ENCODE data around the gene MPEG1.
A peak's percentile ranks its signal among the peaks of the same experiment; 100 is the strongest.

The MPEG1 gene

GRCh38 chr11:59224351-59224928, 11.7 kb upstream of the MPEG1 start:
- H3K9me3 ChIP-seq (ENCODE audit: control insufficient read depth, low read length), result no peaks in the 10 kb centered on the region
- H3K4me2 ChIP-seq (ENCODE audit: low read length), result no peak overlapping the region
- TF ChIP-seq CTCF (IDR thresholded peaks at IDR 0.05), result no peak
- H2AFZ ChIP-seq, result no peak overlapping the region
- H3K27me3 ChIP-seq (ENCODE audit: control insufficient read depth, insufficient read depth, low read length), result no peaks in the 10 kb centered on the region
- H3K79me2 ChIP-seq, result no peaks in the 10 kb centered on the region
- H3K4me3 ChIP-seq (ENCODE audit: low read depth, low read length), result no peak overlapping the region
- H3K9ac ChIP-seq, result no peak overlapping the region
- H3K27ac ChIP-seq, result peak overlapping the region; percentile 19
- H3K4me1 ChIP-seq, result no peaks in the 10 kb centered on the region
- no peaks in the 10 kb centered on the region for H3K36me3 ChIP-seq (ENCODE audit: control insufficient read depth, insufficient read depth, low read length)

- Histone ChIP-seq H3K4me3 (ENCODE audit: low read depth, low read length) (no peak overlapping the region), H3K27me3 (ENCODE audit: control insufficient read depth, insufficient read depth, low read length) (no peaks in the 10 kb centered on the region), H3K4me2 (ENCODE audit: low read length) (no peak overlapping the region), H3K79me2 (no peaks in the 10 kb centered on the region), H3K4me1 (no peaks in the 10 kb centered on the region), H3K36me3 (ENCODE audit: control insufficient read depth, insufficient read depth, low read length) (no peaks in the 10 kb centered on the region), H3K9ac (no peak overlapping the region), H3K9me3 (ENCODE audit: control insufficient read depth, low read length) (no peaks in the 10 kb centered on the region), H3K27ac (no peak overlapping the region), H2AFZ (no peak overlapping the region)
- TF ChIP-seq CTCF (IDR thresholded peaks at IDR 0.05), result no peak
Observed at GRCh38 chr11:59223611-59224010, 10.9 kb upstream of the MPEG1 start.

- Histone ChIP-seq H3K9ac (no peak overlapping the region), H3K79me2 (no peaks in the 10 kb centered on the region), H3K4me2 (ENCODE audit: low read length) (no peak overlapping the region), H3K27ac (no peak overlapping the region), H3K4me3 (ENCODE audit: low read depth, low read length) (no peak overlapping the region), H3K27me3 (ENCODE audit: control insufficient read depth, insufficient read depth, low read length) (no peaks in the 10 kb centered on the region), H3K36me3 (ENCODE audit: control insufficient read depth, insufficient read depth, low read length) (no peaks in the 10 kb centered on the region), H2AFZ (no peak overlapping the region), H3K4me1 (no peaks in the 10 kb centered on the region), H3K9me3 (ENCODE audit: control insufficient read depth, low read length) (no peaks in the 10 kb centered on the region)
- no peak for TF ChIP-seq CTCF (IDR thresholded peaks at IDR 0.05)
Observed at GRCh38 chr11:59223177-59223576, 10.4 kb upstream of the MPEG1 start.

- no peaks in the 10 kb centered on the region for H3K27me3 ChIP-seq (ENCODE audit: control insufficient read depth, insufficient read depth, low read length)
Observed at GRCh38 chr11:59222464-59223060, 9.8 kb upstream of the MPEG1 start.

More at GRCh38 chr11:59222464-59223060, 9.8 kb upstream of the MPEG1 start:
- no peaks in the 10 kb centered on the region for H3K9me3 ChIP-seq (ENCODE audit: control insufficient read depth, low read length)
- no peak overlapping the region for H3K27ac ChIP-seq
- no peaks in the 10 kb centered on the region for H3K36me3 ChIP-seq (ENCODE audit: control insufficient read depth, insufficient read depth, low read length)
- no peak overlapping the region for H3K4me2 ChIP-seq (ENCODE audit: low read length)
- no peak overlapping the region for H3K9ac ChIP-seq
- no peaks in the 10 kb centered on the region for H3K79me2 ChIP-seq
- TF ChIP-seq CTCF (IDR thresholded peaks at IDR 0.05), result no peak
- H3K4me3 ChIP-seq (ENCODE audit: low read depth, low read length), result no peak overlapping the region
- H2AFZ ChIP-seq, result no peak overlapping the region
- no peaks in the 10 kb centered on the region for H3K4me1 ChIP-seq

Data from parathyroid adenoma (tissue), 2 donors.